HG02840 (cell line): ENCODE data around the gene INTS1.

Experiments
- ATAC-seq: cut with Tn5 transposase; IDR thresholded peaks from one replicate; pipeline ENCODE4 v1.9.1; 2021; ENCODE audit warnings: mild to moderate bottlenecking, moderate library complexity, moderate number of reproducible peaks; ENCODE audit not compliant: unreplicated experiment, low FRiP score

INTS1 gene

GRCh38 chr7:1470901-1471300 is 33.3 kb downstream of the INTS1 start:
- ATAC-seq = no peak

- no peak for ATAC-seq
Observed at GRCh38 chr7:1468643-1469298, 35.4 kb downstream of the INTS1 start.

- no peak for ATAC-seq
Observed at GRCh38 chr7:1468203-1468602, 36.0 kb downstream of the INTS1 start.

GRCh38 chr7:1466524-1467271 is 37.5 kb downstream of the INTS1 start:
- no peak for ATAC-seq

GRCh38 chr7:1464694-1465093 is 39.5 kb downstream of the INTS1 start:
- no peak for ATAC-seq

- no peak for ATAC-seq
Observed at GRCh38 chr7:1463676-1464223, 40.4 kb downstream of the INTS1 start.

- no peak for ATAC-seq
Observed at GRCh38 chr7:1461646-1462375, 42.4 kb downstream of the INTS1 start.

- ATAC-seq = no peak
Observed at GRCh38 chr7:1460821-1461645, 43.2 kb downstream of the INTS1 start.

GRCh38 chr7:1459920-1460820 is 44.0 kb downstream of the INTS1 start:
- ATAC-seq = no peak

GRCh38 chr7:1459512-1459892 is 44.7 kb downstream of the INTS1 start:
- peak; percentile 86 for ATAC-seq

- peak; percentile 17 for ATAC-seq
Observed at GRCh38 chr7:1458683-1459511, 45.3 kb downstream of the INTS1 start, which contains the start of gene MICALL2. MICALL2 (minus strand) TSS chr7:1459470; CDS start chr7:1459326, 144 bp downstream.

- ATAC-seq = no peak
Observed at GRCh38 chr7:1457949-1458682, 46.1 kb downstream of the INTS1 start.

GRCh38 chr7:1457059-1457948 is 46.9 kb downstream of the INTS1 start:
- ATAC-seq = no peak

- ATAC-seq = no peak
Observed at GRCh38 chr7:1455955-1456354, 48.2 kb downstream of the INTS1 start.

GRCh38 chr7:1455241-1455939 is 48.8 kb downstream of the INTS1 start:
- ATAC-seq = no peak

- ATAC-seq = no peak
Observed at GRCh38 chr7:1454542-1454941, 49.6 kb downstream of the INTS1 start.
